RPMI8226 (cell line): ENCODE measurements around the gene ARHGAP1.

Source experiments
- DNase-seq: peaks from one replicate; pipeline ENCODE4 v3.0.0-alpha.2; 2015

The ARHGAP1 gene

GRCh38 chr11:46635557-46636139 lies 64.8 kb downstream of the ARHGAP1 start:
- no peak for DNase-seq

- no peak for DNase-seq
Observed at GRCh38 chr11:46633291-46634217, 66.9 kb downstream of the ARHGAP1 start.

GRCh38 chr11:46632502-46632901 lies 67.9 kb downstream of the ARHGAP1 start:
- DNase-seq = no peak

- no peak for DNase-seq
Observed at GRCh38 chr11:46631676-46632075, 68.7 kb downstream of the ARHGAP1 start.

- no peak for DNase-seq
Observed at GRCh38 chr11:46630237-46630636, 70.2 kb downstream of the ARHGAP1 start.

GRCh38 chr11:46628961-46629360 lies 71.5 kb downstream of the ARHGAP1 start:
- no peak for DNase-seq
